OCI-LY7 (cell line): ENCODE measurements around the gene MIB1. TPM values are rescaled to one million over a fixed set of nuclear protein-coding genes. Genes with fewer than 3 reads are reported as not detected.

Experiments used
- BruUV-seq: library from RNA; stranded (reverse); fragments of 400-500 nt; replicated peaks from 2 replicates; lab custom pipeline; 2021; lab: Mats Ljungman, UMichigan
- CTCF ChIA-PET: fragments of 300-600 bp; sonication (Branson Sonifier 250); formaldehyde crosslinking; loops from one replicate; lab custom pipeline; 2022; ENCODE audit warnings: antibody characterized with exemption; ENCODE audit not compliant: unreplicated experiment; lab: Charles Lee
- POLR2A ChIA-PET: fragments of 300-600 bp; sonication (Branson Sonifier 250); formaldehyde crosslinking; loops from one replicate; lab custom pipeline; 2022; ENCODE audit warnings: antibody characterized with exemption; lab: Charles Lee
- DNase-seq: peaks from one replicate; pipeline ENCODE4 v3.0.0-alpha.2; 2015; ENCODE audit warnings: low spot score
- H2AFZ ChIP-seq: fragments of 200-600 bp; sonication (generic), shearing (Covaris generic); 2 replicates; pipeline ENCODE4 v1.6.1; 2014; ENCODE audit warnings: mild to moderate bottlenecking, antibody characterized with exemption, low read length, moderate library complexity
- H3K27ac ChIP-seq: fragments of 200-600 bp; sonication (generic); 2 replicates; pipeline ENCODE4 v1.5.1; 2014; ENCODE audit warnings: mixed run types, low read depth, mild to moderate bottlenecking, moderate library complexity, low read length, inconsistent platforms; ENCODE audit not compliant: poor library complexity, severe bottlenecking
- H3K36me3 ChIP-seq: fragments of 200-600 bp; sonication (generic); 2 replicates; pipeline ENCODE4 v1.6.1; 2014; ENCODE audit warnings: mild to moderate bottlenecking, antibody characterized with exemption, low read length, moderate library complexity, mixed read lengths; ENCODE audit not compliant: insufficient read depth
- H3K4me1 ChIP-seq: fragments of 200-600 bp; sonication (generic); 2 replicates; pipeline ENCODE4 v1.5.1; 2014; ENCODE audit warnings: mild to moderate bottlenecking, low read length; ENCODE audit not compliant: insufficient read depth, poor library complexity, severe bottlenecking
- H3K4me2 ChIP-seq: fragments of 200-600 bp; sonication (generic); 2 replicates; pipeline ENCODE4 v1.6.1; 2014; ENCODE audit warnings: mild to moderate bottlenecking, low read length
- H3K4me3 ChIP-seq: fragments of 200-600 bp; sonication (generic); 2 replicates; pipeline ENCODE4 v1.5.1; 2014; ENCODE audit warnings: mild to moderate bottlenecking, low read depth, low read length; ENCODE audit not compliant: poor library complexity, severe bottlenecking
- H3K79me2 ChIP-seq: fragments of 200-600 bp; sonication (generic); 2 replicates; pipeline ENCODE4 v1.6.1; 2016; ENCODE audit warnings: low read depth, mild to moderate bottlenecking, low read length, moderate library complexity, mixed read lengths; ENCODE audit not compliant: insufficient read depth
- H3K9me2 ChIP-seq: fragments of 200-600 bp; sonication (generic); 2 replicates; pipeline ENCODE4 v1.6.1; 2016; ENCODE audit warnings: mild to moderate bottlenecking, low read length, mixed read lengths; ENCODE audit not compliant: insufficient read depth
- H3K9me3 ChIP-seq: fragments of 200-600 bp; sonication (generic); 2 replicates; pipeline ENCODE4 v1.6.1; 2014; ENCODE audit warnings: mild to moderate bottlenecking, mixed run types, low read length, mixed read lengths
- H4K20me1 ChIP-seq: fragments of 200-600 bp; sonication (generic); 2 replicates; pipeline ENCODE4 v1.6.1; 2014; ENCODE audit warnings: mild to moderate bottlenecking, antibody characterized with exemption, low read length, moderate library complexity, mixed read lengths; ENCODE audit not compliant: insufficient read depth
- CTCF ChIP-seq: fragments of 200-600 bp; sonication (generic); conservative IDR thresholded peaks from 2 replicates; pipeline ENCODE4 v1.5.1; 2014; ENCODE audit warnings: mild to moderate bottlenecking, antibody characterized with exemption, low read length, moderate library complexity, mixed read lengths
- EZH2phosphoT487 ChIP-seq: fragments of 200-600 bp; sonication (generic); IDR thresholded peaks from 2 replicates; pipeline ENCODE4 v1.6.1; 2018; ENCODE audit warnings: low read depth, borderline replicate concordance, mild to moderate bottlenecking, mixed run types, antibody characterized with exemption, low read length, moderate library complexity, mixed read lengths
- intact Hi-C: fragments of 100-400 bp; cut with micrococcal nuclease; formaldehyde crosslinking; loops from one replicate; pipeline ENCODE4 v1.10.0; 2022; ENCODE audit not compliant: unreplicated experiment
- total RNA-seq, 2 experiments: library from RNA; depleted of rRNA in 1 of 2; stranded (reverse); fragments of >200 nt in 1 of 2; shearing (Covaris generic) in 1 of 2; gene quantifications; 2 replicates each; pipeline ENCODE4 v1.2.3, GENCODE V29; 2014 to 2022

MIB1 gene
- total RNA-seq, 2 experiments from 2014 or later: 40.5 to 81.6 TPM

DNA sequence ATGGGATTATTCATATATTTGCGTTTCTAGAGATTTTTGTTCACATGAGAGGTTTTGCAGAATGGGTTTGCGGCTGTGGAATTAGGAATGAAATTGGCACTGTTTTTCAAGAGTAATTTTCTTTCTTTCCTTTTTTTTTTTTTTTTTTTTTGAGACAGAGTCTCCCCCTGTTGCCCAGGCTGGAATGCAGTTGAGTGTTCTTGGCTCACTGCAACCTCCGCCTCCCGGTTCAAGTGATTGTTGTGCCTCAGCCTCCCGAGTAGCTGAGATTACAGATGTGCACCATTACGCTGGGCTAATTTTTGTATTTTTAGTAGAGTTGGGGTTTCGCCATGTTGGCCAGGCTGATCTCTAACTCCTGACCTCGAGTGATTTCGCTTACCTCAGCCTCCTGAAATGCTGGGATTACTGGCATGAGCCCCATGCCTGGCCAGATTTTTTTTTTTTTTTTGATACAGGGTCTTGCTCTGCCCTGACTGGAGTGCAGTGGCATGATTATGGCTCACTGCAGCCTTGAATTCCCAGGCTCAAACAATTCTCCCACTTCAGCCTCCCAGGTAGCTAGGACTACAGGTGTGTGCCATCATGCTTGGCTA is 65.3 kb downstream of the MIB1 start:
- POLR2A ChIA-PET: interaction anchor here (0.9 kb wide), 2 partner anchors 20 to 1321 kb away, joined by 3 read pairs; no protein-coding TSS in a partner anchor
- intact Hi-C loops: no loop called here
- H3K36me3 ChIP-seq: peaks cover 95% of the 10 kb centered on the region
- no peak overlapping the region for H3K4me2 ChIP-seq
- no peak overlapping the region for H3K4me3 ChIP-seq
- peaks cover 15% of the 10 kb centered on the region for H3K9me3 ChIP-seq
- no peaks in the 10 kb centered on the region for H3K9me2 ChIP-seq
- DNase-seq: no peak
- H4K20me1 ChIP-seq: no peaks in the 10 kb centered on the region
- no peaks in the 10 kb centered on the region for H3K4me1 ChIP-seq
- TF ChIP-seq EZH2phosphoT487 (no peak), CTCF (no peak)
- H3K79me2 ChIP-seq: no peaks in the 10 kb centered on the region
- CTCF ChIA-PET: no interaction called here
- BruUV-seq: no TSS peak
- no peak overlapping the region for H2AFZ ChIP-seq
- no peak overlapping the region for H3K27ac ChIP-seq

- Histone ChIP-seq H3K36me3 (peaks cover 83% of the 10 kb centered on the region), H3K79me2 (no peaks in the 10 kb centered on the region), H3K4me1 (no peaks in the 10 kb centered on the region), H2AFZ (no peak overlapping the region), H4K20me1 (no peaks in the 10 kb centered on the region), H3K4me3 (no peak overlapping the region), H3K9me3 (peaks cover 15% of the 10 kb centered on the region), H3K9me2 (no peaks in the 10 kb centered on the region), H3K27ac (no peak overlapping the region), H3K4me2 (no peak overlapping the region)
- DNase-seq: no peak
- CTCF ChIA-PET: no interaction called here
- POLR2A ChIA-PET: interaction anchor here (0.7 to 1.5 kb wide), 3 partner anchors 12 to 26 kb away, joined by 3 read pairs; no protein-coding TSS in a partner anchor
- intact Hi-C loops: no loop called here
- no peak for TF ChIP-seq EZH2phosphoT487
- TF ChIP-seq CTCF: no peak
- BruUV-seq: no TSS peak
These were observed 67.6 kb downstream of the MIB1 start for GRCh38 chr18:21808185-21808584.

- Histone ChIP-seq H3K4me3 (no peak overlapping the region), H3K4me2 (no peak overlapping the region), H2AFZ (no peak overlapping the region), H3K9me3 (peaks cover 15% of the 10 kb centered on the region), H3K9me2 (no peaks in the 10 kb centered on the region), H3K36me3 (peaks cover 76% of the 10 kb centered on the region), H3K4me1 (no peaks in the 10 kb centered on the region), H3K27ac (no peak overlapping the region), H4K20me1 (no peaks in the 10 kb centered on the region), H3K79me2 (no peaks in the 10 kb centered on the region)
- BruUV-seq: no TSS peak
- intact Hi-C loops: no loop called here
- ChIA-PET POLR2A (interaction anchor here (1.5 kb wide), 1 partner anchor 11 kb away, joined by 3 read pairs; no protein-coding TSS in a partner anchor), CTCF (no interaction called here)
- DNase-seq: no peak
- TF ChIP-seq CTCF: no peak
- TF ChIP-seq EZH2phosphoT487: no peak
These were observed 69.1 kb downstream of the MIB1 start for GRCh38 chr18:21809725-21810124.
